ENCODE measurements around the gene CEBPZ.
A peak's percentile ranks its signal among the peaks of the same experiment; 100 is the strongest.

DNA sequence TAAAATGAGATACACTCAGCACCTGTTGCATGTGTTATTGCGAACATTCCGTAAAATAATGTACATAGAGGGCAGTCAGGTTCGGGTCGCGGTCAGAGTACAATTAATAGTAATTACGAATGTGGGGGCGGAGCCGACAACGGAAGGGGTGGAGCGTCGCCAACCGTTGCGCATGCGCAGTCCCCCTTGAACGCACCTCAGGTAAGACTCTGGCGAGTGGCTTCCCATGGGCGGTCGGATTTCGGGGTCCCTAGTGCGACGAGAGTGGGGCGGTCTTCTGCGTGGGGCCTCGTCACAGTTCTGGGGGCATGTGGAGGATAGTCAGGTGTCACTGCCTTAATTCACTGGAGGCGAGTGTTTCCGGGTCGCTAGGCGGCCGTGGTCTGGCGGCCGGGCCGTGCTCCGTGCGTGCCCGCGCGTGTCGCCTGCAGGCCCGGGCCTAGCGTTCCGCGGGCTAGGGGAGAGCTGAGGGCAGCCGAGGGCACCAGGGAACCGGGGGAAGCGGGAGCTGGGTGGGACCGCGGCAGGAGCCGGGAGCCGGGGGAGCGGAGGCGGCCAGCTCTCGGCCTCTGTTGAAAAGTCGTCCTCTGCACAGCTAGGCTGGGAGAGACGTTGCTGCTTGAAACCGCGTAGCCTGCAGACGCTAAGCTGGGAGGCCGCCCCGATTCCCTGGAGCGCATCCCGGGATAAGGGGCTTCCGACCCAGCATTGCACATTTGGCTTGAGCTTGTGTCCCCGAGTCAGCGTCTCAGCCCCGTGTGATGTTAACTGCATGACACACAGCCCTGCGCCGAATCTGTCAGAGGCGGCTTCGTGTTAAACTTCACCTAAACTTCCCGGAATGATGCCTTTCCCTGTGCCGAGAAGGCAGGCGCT lies 34.8 kb downstream of the CEBPZ start, which contains the start of gene CEBPZOS:
- TF ChIP-seq, protein P1, sequence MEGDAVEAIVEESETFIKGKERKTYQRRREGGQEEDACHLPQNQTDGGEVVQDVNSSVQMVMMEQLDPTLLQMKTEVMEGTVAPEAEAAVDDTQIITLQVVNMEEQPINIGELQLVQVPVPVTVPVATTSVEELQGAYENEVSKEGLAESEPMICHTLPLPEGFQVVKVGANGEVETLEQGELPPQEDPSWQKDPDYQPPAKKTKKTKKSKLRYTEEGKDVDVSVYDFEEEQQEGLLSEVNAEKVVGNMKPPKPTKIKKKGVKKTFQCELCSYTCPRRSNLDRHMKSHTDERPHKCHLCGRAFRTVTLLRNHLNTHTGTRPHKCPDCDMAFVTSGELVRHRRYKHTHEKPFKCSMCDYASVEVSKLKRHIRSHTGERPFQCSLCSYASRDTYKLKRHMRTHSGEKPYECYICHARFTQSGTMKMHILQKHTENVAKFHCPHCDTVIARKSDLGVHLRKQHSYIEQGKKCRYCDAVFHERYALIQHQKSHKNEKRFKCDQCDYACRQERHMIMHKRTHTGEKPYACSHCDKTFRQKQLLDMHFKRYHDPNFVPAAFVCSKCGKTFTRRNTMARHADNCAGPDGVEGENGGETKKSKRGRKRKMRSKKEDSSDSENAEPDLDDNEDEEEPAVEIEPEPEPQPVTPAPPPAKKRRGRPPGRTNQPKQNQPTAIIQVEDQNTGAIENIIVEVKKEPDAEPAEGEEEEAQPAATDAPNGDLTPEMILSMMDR (IDR thresholded peaks at IDR 0.05): no peak
- no peak for TF ChIP-seq RELA (CRISPR knock-in tag; IDR thresholded peaks at IDR 0.05; ENCODE audit: borderline replicate concordance)
- TF ChIP-seq, protein P2, sequence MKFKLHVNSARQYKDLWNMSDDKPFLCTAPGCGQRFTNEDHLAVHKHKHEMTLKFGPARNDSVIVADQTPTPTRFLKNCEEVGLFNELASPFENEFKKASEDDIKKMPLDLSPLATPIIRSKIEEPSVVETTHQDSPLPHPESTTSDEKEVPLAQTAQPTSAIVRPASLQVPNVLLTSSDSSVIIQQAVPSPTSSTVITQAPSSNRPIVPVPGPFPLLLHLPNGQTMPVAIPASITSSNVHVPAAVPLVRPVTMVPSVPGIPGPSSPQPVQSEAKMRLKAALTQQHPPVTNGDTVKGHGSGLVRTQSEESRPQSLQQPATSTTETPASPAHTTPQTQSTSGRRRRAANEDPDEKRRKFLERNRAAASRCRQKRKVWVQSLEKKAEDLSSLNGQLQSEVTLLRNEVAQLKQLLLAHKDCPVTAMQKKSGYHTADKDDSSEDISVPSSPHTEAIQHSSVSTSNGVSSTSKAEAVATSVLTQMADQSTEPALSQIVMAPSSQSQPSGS (CRISPR knock-in tag; IDR thresholded peaks at IDR 0.05; ENCODE audit: borderline replicate concordance, low read depth): no peak
- no peak for TF ChIP-seq FOXJ3 (CRISPR knock-in tag; IDR thresholded peaks at IDR 0.05; ENCODE audit: borderline replicate concordance)
- TF ChIP-seq, protein P3, sequence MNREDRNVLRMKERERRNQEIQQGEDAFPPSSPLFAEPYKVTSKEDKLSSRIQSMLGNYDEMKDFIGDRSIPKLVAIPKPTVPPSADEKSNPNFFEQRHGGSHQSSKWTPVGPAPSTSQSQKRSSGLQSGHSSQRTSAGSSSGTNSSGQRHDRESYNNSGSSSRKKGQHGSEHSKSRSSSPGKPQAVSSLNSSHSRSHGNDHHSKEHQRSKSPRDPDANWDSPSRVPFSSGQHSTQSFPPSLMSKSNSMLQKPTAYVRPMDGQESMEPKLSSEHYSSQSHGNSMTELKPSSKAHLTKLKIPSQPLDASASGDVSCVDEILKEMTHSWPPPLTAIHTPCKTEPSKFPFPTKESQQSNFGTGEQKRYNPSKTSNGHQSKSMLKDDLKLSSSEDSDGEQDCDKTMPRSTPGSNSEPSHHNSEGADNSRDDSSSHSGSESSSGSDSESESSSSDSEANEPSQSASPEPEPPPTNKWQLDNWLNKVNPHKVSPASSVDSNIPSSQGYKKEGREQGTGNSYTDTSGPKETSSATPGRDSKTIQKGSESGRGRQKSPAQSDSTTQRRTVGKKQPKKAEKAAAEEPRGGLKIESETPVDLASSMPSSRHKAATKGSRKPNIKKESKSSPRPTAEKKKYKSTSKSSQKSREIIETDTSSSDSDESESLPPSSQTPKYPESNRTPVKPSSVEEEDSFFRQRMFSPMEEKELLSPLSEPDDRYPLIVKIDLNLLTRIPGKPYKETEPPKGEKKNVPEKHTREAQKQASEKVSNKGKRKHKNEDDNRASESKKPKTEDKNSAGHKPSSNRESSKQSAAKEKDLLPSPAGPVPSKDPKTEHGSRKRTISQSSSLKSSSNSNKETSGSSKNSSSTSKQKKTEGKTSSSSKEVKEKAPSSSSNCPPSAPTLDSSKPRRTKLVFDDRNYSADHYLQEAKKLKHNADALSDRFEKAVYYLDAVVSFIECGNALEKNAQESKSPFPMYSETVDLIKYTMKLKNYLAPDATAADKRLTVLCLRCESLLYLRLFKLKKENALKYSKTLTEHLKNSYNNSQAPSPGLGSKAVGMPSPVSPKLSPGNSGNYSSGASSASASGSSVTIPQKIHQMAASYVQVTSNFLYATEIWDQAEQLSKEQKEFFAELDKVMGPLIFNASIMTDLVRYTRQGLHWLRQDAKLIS (CRISPR knock-in tag; IDR thresholded peaks at IDR 0.05; ENCODE audit: borderline replicate concordance): no peak
- no peak for TF ChIP-seq ATF1 (CRISPR knock-in tag; IDR thresholded peaks at IDR 0.05)
- TF ChIP-seq, protein P4, sequence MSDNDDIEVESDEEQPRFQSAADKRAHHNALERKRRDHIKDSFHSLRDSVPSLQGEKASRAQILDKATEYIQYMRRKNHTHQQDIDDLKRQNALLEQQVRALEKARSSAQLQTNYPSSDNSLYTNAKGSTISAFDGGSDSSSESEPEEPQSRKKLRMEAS (CRISPR knock-in tag; IDR thresholded peaks at IDR 0.05): no peak
- TF ChIP-seq, protein P5, sequence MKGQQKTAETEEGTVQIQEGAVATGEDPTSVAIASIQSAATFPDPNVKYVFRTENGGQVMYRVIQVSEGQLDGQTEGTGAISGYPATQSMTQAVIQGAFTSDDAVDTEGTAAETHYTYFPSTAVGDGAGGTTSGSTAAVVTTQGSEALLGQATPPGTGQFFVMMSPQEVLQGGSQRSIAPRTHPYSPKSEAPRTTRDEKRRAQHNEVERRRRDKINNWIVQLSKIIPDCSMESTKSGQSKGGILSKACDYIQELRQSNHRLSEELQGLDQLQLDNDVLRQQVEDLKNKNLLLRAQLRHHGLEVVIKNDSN (CRISPR knock-in tag; IDR thresholded peaks at IDR 0.05): peak; percentile 60
- no peak for TF ChIP-seq JUN (CRISPR knock-in tag; IDR thresholded peaks at IDR 0.05)
- TF ChIP-seq, protein P6, sequence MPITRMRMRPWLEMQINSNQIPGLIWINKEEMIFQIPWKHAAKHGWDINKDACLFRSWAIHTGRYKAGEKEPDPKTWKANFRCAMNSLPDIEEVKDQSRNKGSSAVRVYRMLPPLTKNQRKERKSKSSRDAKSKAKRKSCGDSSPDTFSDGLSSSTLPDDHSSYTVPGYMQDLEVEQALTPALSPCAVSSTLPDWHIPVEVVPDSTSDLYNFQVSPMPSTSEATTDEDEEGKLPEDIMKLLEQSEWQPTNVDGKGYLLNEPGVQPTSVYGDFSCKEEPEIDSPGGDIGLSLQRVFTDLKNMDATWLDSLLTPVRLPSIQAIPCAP (CRISPR knock-in tag; IDR thresholded peaks at IDR 0.05): peak; percentile 60; the same call in 1 of the 2 replicates
- TF ChIP-seq, protein P7, sequence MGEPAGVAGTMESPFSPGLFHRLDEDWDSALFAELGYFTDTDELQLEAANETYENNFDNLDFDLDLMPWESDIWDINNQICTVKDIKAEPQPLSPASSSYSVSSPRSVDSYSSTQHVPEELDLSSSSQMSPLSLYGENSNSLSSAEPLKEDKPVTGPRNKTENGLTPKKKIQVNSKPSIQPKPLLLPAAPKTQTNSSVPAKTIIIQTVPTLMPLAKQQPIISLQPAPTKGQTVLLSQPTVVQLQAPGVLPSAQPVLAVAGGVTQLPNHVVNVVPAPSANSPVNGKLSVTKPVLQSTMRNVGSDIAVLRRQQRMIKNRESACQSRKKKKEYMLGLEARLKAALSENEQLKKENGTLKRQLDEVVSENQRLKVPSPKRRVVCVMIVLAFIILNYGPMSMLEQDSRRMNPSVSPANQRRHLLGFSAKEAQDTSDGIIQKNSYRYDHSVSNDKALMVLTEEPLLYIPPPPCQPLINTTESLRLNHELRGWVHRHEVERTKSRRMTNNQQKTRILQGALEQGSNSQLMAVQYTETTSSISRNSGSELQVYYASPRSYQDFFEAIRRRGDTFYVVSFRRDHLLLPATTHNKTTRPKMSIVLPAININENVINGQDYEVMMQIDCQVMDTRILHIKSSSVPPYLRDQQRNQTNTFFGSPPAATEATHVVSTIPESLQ (CRISPR knock-in tag; IDR thresholded peaks at IDR 0.05): no peak
